Lower leg skin (tissue), 3 donors: ENCODE results near the gene KIF4B.

Experiments used
- CTCF ChIP-seq, 3 donors: fragments of 450-650 bp; IDR thresholded peaks; one replicate each; pipeline ENCODE4 v1.5.1; 2016; ENCODE audit warnings: antibody characterized with exemption in 3 of 3, mild to moderate bottlenecking in 3 of 3, moderate library complexity in 2 of 3
- POLR2A ChIP-seq, 2 donors: fragments of 450-650 bp; IDR thresholded peaks; one replicate each; pipeline ENCODE4 v1.6.1; 2016 to 2017; ENCODE audit warnings: antibody characterized with exemption in 2 of 2, mild to moderate bottlenecking in 1 of 2, moderate library complexity in 1 of 2

- TF ChIP-seq CTCF (IDR thresholded peaks at IDR 0.05) = no peak
- no peak for TF ChIP-seq POLR2A (IDR thresholded peaks at IDR 0.05)
Measured at GRCh38 chr5:155049569-155050383, 36.2 kb downstream of the KIF4B start.
